HFF-Myc (cell line): ENCODE results near the gene PRR30.

Experiments
- DNase-seq: peaks from one replicate; pipeline ENCODE4 v3.0.0-alpha.2; 2011; ENCODE audit warnings: low read depth; ENCODE audit errors: extremely low read depth
- H3K4me3 ChIP-seq: replicated peaks from 2 replicates; pipeline ENCODE4 v1.5.1; 2011; ENCODE audit warnings: low read depth, mild to moderate bottlenecking, control low read depth, low read length
- TF ChIP-seq, protein P1 (sequence below): IDR thresholded peaks from 2 replicates; pipeline ENCODE4 v1.5.1; 2012; ENCODE audit warnings: mild to moderate bottlenecking, low read depth, low read length, control low read depth; ENCODE audit errors: missing control alignments

Gene PRR30

DNA sequence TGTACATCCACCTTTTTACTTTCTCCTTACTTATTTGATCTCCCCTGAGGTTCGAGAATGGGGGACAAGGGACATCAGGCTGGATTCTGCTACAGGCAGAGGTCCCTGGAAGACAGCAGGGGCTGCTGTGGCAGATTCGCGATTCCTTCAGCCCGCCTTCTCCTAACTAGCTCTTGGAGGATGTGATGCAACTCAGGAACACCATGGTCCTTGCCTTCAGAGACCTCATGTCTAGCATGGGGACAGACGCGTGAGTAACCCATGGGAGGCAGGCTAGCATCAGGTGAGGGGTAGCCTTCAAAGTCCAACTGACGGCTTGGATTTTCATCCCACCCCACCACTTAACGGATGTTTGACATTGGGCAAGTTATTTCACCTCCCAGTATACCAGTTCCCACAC lies 8.7 kb upstream of the PRR30 start:
- DNase-seq, result no peak
- TF ChIP-seq, protein P1, sequence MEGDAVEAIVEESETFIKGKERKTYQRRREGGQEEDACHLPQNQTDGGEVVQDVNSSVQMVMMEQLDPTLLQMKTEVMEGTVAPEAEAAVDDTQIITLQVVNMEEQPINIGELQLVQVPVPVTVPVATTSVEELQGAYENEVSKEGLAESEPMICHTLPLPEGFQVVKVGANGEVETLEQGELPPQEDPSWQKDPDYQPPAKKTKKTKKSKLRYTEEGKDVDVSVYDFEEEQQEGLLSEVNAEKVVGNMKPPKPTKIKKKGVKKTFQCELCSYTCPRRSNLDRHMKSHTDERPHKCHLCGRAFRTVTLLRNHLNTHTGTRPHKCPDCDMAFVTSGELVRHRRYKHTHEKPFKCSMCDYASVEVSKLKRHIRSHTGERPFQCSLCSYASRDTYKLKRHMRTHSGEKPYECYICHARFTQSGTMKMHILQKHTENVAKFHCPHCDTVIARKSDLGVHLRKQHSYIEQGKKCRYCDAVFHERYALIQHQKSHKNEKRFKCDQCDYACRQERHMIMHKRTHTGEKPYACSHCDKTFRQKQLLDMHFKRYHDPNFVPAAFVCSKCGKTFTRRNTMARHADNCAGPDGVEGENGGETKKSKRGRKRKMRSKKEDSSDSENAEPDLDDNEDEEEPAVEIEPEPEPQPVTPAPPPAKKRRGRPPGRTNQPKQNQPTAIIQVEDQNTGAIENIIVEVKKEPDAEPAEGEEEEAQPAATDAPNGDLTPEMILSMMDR, result no peak

DNA sequence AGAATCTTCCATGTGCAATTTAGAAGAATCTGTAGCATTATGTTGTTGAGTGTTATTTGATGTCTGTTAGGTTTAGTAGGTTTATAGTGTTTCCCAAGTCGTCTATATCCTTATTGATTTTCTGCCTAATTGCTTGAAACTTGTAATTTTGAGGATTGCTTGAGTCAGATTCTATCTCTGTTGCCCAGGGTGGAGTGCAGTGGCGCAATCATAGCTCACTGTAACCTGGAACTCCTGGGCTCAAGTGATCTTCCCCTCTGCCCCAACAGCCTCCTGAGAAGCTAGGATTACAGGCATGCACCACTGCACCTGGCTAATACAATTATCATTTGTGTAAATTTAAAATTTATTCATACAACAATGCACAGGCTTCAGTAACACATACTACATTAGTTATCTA lies 6.5 kb upstream of the PRR30 start:
- DNase-seq, result no peak
- TF ChIP-seq, protein P1, result no peak

More for the DNA sequence above, 8.7 kb upstream of the PRR30 start:
- H3K4me3 ChIP-seq, result no peak overlapping the region

DNA sequence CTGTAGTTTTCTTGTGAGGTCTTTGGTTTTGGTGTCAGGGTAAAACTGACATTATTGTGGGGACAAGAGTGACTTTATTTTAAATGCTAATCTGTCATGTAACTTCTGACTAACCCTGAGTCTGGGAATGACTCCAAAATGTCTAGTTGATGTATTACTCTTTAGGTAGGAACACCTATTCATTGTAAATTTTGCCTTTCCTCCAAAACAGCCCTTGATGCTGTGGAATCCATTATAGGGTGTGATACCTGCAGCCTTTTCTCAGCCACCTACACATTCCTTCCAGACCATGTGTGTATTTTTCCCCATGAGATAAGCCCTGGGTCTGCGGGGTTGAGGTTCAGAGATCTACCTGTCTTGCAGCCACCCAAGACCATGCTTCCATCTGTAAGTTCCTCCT lies 4.1 kb upstream of the PRR30 start:
- no peak for DNase-seq
- TF ChIP-seq, protein P1, result no peak
- no peak overlapping the region for H3K4me3 ChIP-seq

More for the DNA sequence above, 6.5 kb upstream of the PRR30 start:
- no peak overlapping the region for H3K4me3 ChIP-seq

DNA sequence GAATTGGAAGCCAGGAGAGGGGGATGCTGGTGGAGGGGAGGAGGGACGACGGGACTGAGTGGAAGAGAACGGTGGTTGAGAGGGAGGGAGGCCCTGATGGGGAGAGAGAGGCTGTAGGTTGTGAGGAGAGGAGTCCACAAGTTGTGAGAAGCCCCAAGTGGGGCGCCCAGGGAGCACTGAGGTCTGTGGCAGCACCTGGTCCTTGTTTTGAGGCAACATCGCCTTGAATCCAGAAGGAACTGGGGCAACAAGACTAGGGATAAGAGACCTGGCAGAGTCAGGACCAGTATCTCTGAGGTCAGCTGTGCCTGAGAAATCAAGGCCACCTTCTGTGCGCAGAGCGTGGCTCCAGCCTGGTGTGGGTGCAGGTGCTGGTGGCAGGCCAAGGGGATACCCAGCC lies 1.1 kb downstream of the PRR30 start:
- DNase-seq, result no peak
- TF ChIP-seq, protein P1, result no peak
- H3K4me3 ChIP-seq, result no peak overlapping the region

DNA sequence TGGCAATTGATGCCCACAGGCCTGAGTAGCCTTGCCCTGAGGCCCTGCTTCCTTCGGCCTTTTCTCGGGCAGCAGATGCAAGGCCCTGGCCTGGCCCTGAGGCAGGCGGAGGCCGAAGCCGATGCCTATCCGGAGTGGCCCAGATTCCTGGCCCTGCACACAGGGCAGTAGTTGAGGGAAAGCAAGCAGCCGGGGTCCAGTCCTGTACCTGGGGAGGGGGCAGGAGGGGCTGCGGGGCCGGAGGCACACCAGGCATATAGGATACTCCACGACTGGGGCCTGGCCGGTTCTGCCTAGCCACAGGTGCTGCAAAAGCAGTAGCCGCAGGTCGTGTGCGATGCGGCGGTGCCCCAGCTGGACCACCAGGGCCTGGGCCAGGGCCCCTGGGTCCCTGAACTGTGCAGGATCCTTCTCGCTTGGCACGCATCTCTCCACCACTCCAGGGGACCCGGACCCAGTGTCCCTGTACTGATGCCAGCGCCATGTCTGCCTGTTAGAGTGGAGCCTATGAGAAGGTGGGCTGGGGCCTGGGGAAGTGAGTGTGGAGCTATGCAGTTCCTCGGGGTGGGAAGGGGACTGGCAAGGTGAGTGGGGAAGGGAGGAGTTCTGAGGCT lies 1.8 kb downstream of the PRR30 start:
- no peak overlapping the region for H3K4me3 ChIP-seq
- TF ChIP-seq, protein P1, result no peak
- no peak for DNase-seq

DNA sequence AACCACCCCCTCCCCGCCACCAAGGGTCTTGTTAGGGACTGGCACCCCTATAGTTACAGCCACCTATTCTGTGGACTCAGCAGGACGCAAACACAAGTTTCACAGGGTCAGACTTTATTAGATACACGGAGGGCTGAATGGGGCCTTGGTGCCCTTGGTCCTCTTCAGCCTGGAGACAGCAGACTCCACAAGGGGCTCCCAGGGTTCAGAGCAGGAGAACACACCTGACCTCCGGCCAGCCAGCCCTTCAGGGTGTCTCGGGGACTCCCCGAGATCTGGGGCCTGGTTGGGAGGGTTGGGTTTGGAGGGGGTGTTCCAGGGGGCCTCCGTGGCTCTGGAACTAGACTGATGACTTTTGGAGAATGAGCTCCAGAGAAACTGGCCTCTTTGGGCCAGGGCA lies 2.5 kb downstream of the PRR30 start:
- TF ChIP-seq, protein P1, result no peak
- H3K4me3 ChIP-seq, result no peak overlapping the region
- DNase-seq, result no peak

DNA sequence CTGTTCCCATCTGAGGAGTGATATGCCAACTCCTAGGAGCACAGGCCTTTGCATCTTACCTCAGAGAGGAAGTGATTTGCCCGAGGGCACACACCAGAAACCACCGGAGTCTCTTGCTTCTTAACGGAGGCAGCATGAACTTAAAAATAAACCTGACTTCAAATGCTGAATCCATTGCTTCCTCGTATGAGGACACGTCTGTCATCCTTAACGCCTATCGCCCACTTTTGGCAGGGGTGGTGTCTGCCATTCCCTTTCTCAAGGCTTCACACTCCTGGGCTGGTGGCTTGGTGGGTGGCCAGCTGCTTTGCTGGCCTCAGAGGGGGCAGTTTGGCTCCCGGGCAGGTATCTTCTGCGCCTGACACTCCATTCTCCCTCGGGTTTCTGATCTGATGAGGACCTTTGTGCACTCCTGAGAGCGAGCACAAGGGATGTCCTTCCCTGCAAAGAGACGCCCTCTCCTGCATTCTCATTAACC lies 3.7 kb downstream of the PRR30 start:
- DNase-seq, result no peak
- TF ChIP-seq, protein P1, result no peak

More for the DNA sequence above, 3.7 kb downstream of the PRR30 start:
- H3K4me3 ChIP-seq, result no peak overlapping the region
